PFSK-1 (cell line): ENCODE measurements around the gene MYH6.

Source experiments
- POLR2AphosphoS5 ChIP-seq: IDR thresholded peaks from 2 replicates; pipeline ENCODE4 v1.6.1; 2012; ENCODE audit warnings: low read depth, mild to moderate bottlenecking, control low read depth, low read length, moderate library complexity
- REST ChIP-seq, 2 experiments: IDR thresholded peaks; 2 replicates each; pipeline versions ENCODE4 v1.6.1 to v1.8.0; 2011 to 2012; ENCODE audit warnings: low read depth in 2 of 2, low read length in 2 of 2, control low read depth in 1 of 2, inconsistent platforms in 1 of 2, mild to moderate bottlenecking in 1 of 2, moderate library complexity in 1 of 2; ENCODE audit not compliant: insufficient read depth in 1 of 2

- TF ChIP-seq POLR2AphosphoS5: no peak
- no peak for TF ChIP-seq REST (IDR thresholded peaks at IDR 0.05; ENCODE audit: insufficient read depth in 1 of 2, low read depth in 2 of 2, low read length in 2 of 2)
Measured at GRCh38 chr14:23401291-23401690, 6.8 kb downstream of the MYH6 start.
